GM21381 (cell line): ENCODE measurements around the gene ZNF316.
"Not testable (repeated sequence)": the region's sequence is repeated elsewhere in the genome, so short reads cannot be mapped to it uniquely, and the experiment has no call there.

ENCODE experiments used
- ATAC-seq: cut with Tn5 transposase; IDR thresholded peaks from one replicate; pipeline ENCODE4 v1.9.1; 2021; ENCODE audit warnings: mild to moderate bottlenecking, moderate library complexity; ENCODE audit not compliant: unreplicated experiment

Gene ZNF316

DNA sequence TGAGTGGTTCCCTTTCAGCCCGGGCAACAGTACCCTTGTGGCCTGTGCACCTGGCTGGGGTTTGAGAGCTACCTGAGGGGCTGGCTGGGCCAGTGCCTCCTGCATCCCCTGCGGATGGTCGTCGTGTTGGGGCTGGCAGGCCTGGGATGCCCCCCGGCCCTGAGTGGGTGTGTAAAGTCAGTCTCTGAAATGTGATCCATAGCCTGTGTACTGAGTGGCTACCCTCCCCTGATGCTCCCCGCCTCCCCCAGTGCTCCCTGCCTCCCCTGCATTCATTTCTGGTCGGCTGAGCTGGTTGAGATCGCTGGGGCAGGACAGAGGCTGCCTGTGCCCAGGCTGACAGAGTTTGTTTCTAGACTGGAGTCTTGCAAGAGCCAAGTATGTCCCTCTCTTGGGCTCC is 9.3 kb downstream of the ZNF316 start:
- ATAC-seq, result no peak

DNA sequence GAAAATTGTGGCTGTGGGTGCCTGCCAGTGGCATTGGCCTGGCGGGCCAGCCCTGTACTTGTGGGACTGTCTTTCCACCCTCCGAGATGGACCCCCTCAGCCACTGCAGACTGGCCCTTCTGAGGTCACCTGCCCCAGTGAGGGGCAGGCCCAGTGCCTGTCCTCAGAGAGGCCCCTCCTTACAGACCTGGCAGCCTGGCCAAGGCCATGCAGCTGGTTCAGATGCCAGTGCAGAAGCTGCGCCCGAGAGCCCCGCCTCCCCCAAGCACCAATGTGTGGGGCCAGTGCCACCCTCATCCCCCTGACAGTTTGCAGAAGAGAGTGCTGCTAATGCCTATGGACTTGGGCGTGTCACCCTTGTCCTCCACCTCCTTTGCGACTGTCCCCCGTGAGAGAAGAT is 10.0 kb downstream of the ZNF316 start:
- no peak for ATAC-seq

GRCh38 chr7:6647541-6647940 is 10.4 kb downstream of the ZNF316 start:
- no peak for ATAC-seq

- ATAC-seq, result no peak
These were observed 11.1 kb downstream of the ZNF316 start for GRCh38 chr7:6648066-6648814.

DNA sequence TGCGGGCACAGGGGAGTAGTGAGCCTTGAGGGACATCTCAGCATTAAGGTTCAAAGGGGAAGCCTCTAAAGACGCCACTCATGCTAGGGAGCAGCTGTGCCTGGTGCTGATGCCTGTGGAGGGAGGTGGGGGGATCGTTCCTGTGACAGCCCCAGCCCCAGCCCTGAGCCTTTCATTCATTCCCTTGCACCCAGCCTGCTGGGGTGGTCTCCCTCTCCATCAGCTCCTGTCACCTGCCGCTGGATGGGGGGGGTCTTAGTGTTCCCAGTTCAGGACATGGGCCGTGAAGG is 11.6 kb downstream of the ZNF316 start:
- ATAC-seq, result no peak

DNA sequence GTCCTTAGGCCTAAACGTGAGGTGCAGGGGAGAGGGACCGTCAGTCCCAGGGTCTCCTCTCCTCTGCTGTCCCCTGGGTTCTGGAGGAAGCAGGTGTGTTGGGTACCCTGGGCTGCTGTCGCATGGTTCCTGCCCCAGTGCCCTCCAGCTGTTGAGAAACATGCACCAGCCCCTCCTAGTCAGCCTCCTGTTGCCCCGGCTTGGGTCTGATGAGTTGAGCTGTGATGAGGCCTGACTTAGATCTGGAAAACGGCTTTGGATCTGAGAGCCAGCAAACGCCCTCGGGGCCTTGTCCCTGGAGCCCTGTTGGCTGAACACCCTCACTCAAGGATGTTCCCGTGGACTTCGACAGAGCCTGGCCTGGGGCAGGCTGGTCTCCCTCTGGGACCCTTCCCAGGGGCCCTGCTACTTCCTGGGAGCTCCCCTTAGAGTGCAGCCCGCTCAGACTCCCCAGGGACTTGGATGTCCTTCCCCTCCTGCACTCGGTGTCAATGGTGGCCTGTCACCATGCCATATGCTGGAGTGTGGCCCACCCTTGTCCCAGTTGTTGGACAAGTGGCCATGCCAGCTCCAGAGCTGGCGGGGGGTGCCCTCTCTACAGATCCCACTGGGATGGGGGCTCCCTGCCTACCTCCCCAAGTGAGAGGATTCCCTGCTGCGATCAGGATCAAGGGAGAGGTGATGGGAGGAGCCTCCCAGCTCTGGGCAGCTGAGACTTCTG is 12.3 kb downstream of the ZNF316 start:
- ATAC-seq, result no peak

DNA sequence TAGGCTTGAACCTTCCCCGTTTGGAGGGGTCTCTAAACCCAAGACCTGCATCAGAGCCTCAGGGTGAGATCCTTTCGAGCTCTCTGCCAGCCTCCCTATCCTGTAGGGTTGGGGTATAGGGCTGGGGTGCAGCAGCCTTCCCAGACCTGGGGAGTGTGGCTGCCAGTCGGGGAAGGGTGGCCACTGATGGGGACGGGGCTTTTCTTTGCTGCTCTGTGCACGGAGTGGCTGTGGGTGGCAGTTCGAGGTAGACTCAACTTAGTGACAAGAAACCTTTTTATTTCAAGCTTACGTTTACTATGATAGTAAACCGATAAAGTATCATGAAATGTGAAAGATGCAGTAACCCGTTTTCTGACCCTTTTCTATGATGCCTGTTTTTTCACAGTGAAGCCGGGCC is 13.0 kb downstream of the ZNF316 start:
- no peak for ATAC-seq

DNA sequence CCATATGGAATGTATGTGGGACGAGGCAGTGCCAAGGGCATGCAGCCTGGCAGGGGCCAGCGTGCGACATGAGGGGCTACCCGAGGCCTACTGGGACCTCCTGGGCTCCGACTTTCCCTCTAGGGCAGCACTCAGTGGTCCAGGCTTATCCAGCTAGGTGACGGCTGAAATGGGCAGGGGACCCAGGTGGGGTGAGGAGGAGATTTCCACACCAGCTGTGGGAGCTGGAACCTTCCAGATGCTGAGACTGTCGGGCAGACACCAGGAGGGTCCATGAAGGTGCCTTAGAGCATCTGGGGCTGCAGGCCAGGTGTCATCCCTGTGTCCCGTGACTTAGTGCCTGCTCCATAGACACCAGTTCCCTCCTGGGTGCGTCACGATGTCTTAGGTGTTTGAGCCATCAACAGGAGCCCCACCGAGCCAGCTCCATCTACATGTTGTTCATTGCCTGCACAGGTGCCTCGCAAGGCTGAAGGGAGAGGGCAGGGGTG is 13.4 kb downstream of the ZNF316 start:
- ATAC-seq, result no peak

DNA sequence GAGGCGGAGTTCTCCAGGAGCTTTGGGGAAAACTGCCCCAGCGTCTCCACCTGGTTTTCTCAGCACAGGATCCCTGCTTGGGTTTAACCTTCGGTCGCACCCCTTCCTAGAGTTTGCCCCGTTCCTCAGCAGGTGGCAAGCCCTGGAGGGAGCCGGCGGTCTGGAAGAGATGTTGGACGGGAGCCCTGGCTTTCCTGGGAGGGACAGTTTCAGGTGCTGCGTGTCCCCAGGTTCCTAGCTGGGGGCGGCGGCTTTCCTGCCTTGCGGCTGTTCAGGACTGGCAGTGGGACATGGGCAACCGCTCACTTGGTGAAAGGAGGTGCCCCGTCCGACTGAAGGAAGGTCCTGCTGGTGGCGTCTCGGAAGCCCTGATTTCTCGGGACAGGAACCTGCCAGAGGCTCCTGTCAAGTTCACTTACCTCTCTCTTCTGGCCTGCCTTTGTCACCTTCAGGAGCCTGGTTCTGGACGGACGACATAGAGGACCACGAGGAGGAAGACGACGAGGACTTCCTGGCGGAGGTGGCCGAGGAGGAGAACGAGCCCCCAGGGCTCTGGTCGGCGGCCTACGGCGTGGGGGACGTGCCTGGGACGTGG is 14.8 kb downstream of the ZNF316 start:
- ATAC-seq, result no peak

DNA sequence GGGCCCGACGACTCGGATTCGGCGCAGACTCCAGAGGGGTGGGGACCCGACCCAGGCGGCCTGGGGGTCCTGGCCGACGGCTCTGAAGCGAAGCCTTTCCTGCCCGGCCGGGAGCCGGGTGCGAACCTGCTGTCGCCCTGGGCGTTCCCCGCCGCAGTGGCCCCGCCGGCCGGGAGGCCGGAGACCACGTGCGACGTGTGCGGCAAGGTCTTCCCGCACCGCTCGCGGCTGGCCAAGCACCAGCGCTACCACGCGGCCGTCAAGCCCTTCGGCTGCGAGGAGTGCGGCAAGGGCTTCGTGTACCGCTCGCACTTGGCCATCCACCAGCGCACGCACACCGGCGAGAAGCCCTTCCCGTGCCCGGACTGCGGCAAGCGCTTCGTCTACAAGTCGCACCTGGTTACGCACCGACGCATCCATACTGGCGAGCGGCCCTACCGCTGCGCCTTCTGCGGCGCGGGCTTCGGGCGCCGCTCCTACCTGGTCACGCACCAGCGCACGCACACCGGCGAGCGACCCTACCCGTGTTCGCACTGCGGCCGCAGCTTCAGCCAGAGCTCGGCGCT is 15.4 kb downstream of the ZNF316 start:
- ATAC-seq, result no peak

GRCh38 chr7:6653071-6654003 is 16.2 kb downstream of the ZNF316 start:
- no peak for ATAC-seq

DNA sequence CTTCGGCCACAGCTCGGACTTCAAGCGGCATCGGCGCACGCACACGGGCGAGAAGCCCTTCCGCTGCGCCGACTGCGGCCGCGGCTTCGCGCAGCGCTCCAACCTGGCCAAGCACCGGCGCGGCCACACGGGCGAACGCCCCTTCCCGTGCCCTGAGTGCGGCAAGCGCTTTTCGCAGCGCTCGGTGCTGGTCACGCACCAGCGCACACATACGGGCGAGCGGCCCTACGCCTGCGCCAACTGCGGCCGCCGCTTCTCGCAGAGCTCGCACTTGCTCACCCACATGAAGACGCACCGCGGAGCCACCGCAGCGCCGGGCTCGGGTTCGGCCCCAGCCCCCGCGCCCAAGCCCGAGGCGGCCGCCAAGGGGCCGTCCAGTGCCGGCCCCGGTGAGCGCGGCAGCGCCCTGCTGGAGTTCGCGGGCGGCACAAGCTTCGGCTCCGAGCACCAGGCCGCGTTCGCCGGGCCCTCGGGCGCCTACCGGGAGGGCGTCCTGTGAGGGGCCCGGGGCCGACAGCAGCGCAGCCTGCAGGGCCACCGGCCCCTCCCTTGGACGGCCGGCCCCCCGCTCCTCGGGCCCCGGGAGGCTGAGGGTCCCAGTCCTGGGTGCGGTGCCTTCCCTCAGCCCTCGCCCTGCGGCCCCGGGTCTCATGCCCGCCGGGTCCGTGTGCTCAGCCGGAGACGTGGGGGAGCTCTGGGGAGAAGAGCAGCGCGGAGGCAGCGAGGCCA is 17.2 kb downstream of the ZNF316 start:
- ATAC-seq, result no peak

- ATAC-seq, result no peak
These were observed 17.9 kb downstream of the ZNF316 start for GRCh38 chr7:6654842-6655610.

- no peak for ATAC-seq
These were observed 18.7 kb downstream of the ZNF316 start for GRCh38 chr7:6655636-6656385.

DNA sequence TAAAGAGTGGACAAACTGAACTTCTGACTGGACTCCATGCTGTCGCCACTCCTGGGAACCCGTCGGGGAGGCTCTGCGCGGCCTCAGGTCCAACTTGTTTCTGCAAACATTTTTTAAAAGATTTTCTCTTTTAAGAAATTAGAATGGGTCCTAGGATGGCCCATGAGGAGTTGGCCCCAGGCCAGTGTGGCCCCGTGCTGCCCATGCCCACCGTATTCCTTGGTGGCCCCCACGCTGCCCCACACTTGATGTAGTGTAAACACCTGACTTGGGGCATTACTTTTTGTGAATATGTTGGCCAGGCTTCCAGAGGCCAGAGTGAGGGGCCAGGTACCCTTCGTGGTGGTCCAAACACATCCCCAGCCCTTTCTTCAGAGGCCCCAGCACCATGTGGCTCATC is 19.3 kb downstream of the ZNF316 start:
- ATAC-seq, result no peak

DNA sequence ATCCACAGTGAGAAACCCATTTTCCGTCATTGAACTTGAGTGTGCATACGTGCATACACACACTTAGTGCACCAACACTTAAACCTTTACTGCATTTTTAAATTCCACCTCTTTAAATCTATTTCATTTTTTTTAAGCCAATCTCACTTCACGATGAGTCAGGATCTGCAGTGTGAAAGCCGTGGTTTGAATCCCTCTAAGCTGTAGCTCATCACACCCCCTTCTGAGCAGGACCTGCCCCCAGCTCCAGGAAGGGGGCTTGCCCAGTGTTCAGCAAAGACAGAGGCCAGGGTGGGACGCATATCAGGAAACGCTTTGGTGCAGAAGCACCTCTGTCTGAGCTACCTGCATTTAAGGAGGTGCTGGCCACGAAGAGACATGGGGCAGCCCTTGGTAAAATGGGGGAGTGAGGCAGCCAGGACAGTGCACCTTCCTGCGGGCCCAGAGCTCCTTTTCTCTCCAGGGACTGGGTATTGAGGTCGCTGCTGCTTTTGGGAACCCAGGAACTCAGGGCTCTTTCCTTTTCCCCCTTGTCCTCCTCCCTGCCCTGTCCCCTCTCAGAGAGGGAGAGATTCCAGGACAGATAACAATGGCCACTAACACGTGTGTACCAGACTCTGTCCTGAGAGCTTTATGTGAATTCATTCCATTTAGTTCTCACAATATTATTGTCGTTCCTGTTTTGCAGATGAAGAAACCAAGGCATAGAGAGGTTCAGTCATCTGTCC is 21.7 kb downstream of the ZNF316 start:
- no peak for ATAC-seq

DNA sequence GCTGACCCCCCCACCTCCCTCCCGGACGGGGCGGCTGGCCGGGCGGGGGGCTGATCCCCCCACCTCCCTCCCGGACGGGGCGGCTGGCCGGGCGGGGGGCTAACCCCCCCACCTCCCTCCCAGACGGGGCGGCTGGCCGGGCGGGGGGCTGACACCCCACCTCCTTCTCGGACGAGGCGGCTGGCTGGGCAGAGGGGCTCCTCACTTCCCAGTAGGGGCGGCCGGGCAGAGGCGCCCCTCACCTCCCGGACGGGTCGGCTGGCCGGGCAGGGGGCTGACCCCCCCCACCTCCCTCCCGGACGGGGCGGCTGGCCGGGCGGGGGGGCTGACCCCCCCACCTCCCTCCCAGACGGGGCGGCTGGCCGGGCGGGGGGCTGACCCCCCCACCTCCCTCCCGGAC is 33.7 kb downstream of the ZNF316 start:
- ATAC-seq, result not testable (repeated sequence)

DNA sequence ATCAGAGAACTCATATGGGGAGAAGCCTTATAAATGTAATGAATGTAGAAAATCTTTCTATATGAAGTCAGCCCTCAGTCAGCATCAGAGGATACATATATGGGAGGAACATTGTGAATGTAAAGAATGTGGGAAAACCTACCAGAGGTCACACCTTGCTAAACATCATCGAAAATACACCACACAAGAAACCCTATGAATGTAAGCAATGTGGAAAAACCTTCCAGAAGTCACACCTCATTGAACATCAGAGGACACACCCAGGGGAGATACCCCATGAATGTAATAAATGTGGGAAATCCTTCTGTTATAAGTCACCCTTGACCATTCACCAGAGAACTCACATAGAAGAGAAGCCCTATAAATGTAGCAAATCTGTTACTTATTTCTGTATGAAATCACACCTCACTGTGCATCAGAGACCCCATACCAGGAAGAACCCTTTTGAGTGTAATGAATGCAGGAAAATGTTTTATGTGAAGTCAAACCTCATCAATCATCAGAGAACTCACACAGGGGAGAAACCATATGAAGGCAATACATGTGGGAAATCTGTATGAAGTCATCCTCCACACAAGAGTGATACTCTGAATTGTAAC is 38.8 kb downstream of the ZNF316 start:
- ATAC-seq, result no peak
